Right atrium auricular region (tissue), 2 donors: ENCODE measurements around the gene SEC24C. TPM values are rescaled to one million over a fixed set of nuclear protein-coding genes. Genes with fewer than 3 reads are reported as not detected.
"Not testable (repeated sequence)": the region's sequence is repeated elsewhere in the genome, so short reads cannot be mapped to it uniquely, and the experiment has no call there.

Source experiments
- DNase-seq: peaks from one replicate; pipeline ENCODE4 v3.0.0-alpha.2; 2019; ENCODE audit warnings: low spot score
- H3K27ac ChIP-seq, 2 donors: fragments of 200-600 bp; sonication (generic); 1 replicate in 1 of 2; 2 replicates in 1 of 2; pipeline ENCODE4 v1.5.1; 2016 to 2019
- H3K27me3 ChIP-seq, 2 donors: fragments of 200-600 bp; sonication (generic); one replicate each; pipeline versions ENCODE4 v1.5.1 to v1.6.0; 2017 to 2019
- H3K36me3 ChIP-seq: fragments of 200-600 bp; sonication (generic); one replicate; pipeline ENCODE4 v1.5.1; 2016
- H3K4me1 ChIP-seq, 2 donors: fragments of 200-600 bp; sonication (generic); one replicate each; pipeline versions ENCODE4 v1.5.1 to v1.6.0; 2017 to 2019
- H3K4me3 ChIP-seq, 2 donors: fragments of 200-600 bp; sonication (generic); 1 replicate in 1 of 2; 2 replicates in 1 of 2; pipeline ENCODE4 v1.5.1; 2017 to 2019; ENCODE audit warnings: mild to moderate bottlenecking in 1 of 2, moderate library complexity in 1 of 2
- H3K9me3 ChIP-seq, 2 donors: fragments of 200-600 bp; sonication (generic); one replicate each; pipeline ENCODE4 v1.5.1; 2019
- CTCF ChIP-seq, 2 donors: fragments of 200-600 bp; sonication (generic); IDR thresholded peaks; one replicate each; pipeline ENCODE4 v1.5.1; 2019; ENCODE audit warnings: antibody characterized with exemption in 2 of 2
- total RNA-seq, 2 donors: library from RNA; depleted of rRNA; stranded (reverse); fragments of >200 nt; gene quantifications; one replicate each; pipeline ENCODE4 v1.1.0, GENCODE V29; 2016

Gene SEC24C
- total RNA-seq, 2 donors from 2014 or later: 38.5 to 51.8 TPM

GRCh38 chr10:73731588-73732375, 12.4 kb upstream of the SEC24C start:
- H3K4me1 ChIP-seq: peaks cover 0 to 49% of the 10 kb centered on the region in 2 donors
- no peak for DNase-seq
- H3K36me3 ChIP-seq: peaks cover 11% of the 10 kb centered on the region

GRCh38 chr10:73732426-73732825, 11.7 kb upstream of the SEC24C start:
- H3K9me3 ChIP-seq: no peaks in the 10 kb centered on the region
- no peaks in the 10 kb centered on the region for H3K27me3 ChIP-seq
- H3K27ac ChIP-seq: no peak overlapping the region
- H3K4me1 ChIP-seq: peaks cover 0 to 49% of the 10 kb centered on the region in 2 donors
- peak overlapping the region in 1 of 2 donors; percentile 3 for H3K4me3 ChIP-seq
- DNase-seq: no peak
- peaks cover 15% of the 10 kb centered on the region for H3K36me3 ChIP-seq
- TF ChIP-seq CTCF (IDR thresholded peaks at IDR 0.05): no peak

More at GRCh38 chr10:73731588-73732375, 12.4 kb upstream of the SEC24C start:
- Histone ChIP-seq H3K27ac (peak overlapping the region in 1 of 2 donors; percentile 11), H3K27me3 (no peaks in the 10 kb centered on the region), H3K9me3 (no peaks in the 10 kb centered on the region), H3K4me3 (peak overlapping the region in 1 of 2 donors; percentile 73)
- no peak for TF ChIP-seq CTCF (IDR thresholded peaks at IDR 0.05)

GRCh38 chr10:73732931-73733623, 11.1 kb upstream of the SEC24C start:
- Histone ChIP-seq H3K36me3 (peaks cover 18% of the 10 kb centered on the region), H3K27ac (no peak overlapping the region), H3K9me3 (no peaks in the 10 kb centered on the region), H3K4me3 (peak overlapping the region in 1 of 2 donors; percentile 3), H3K4me1 (peaks cover 0 to 49% of the 10 kb centered on the region in 2 donors), H3K27me3 (no peaks in the 10 kb centered on the region)
- no peak for DNase-seq
- no peak for TF ChIP-seq CTCF (IDR thresholded peaks at IDR 0.05)

GRCh38 chr10:73734028-73734720, 10.0 kb upstream of the SEC24C start:
- Histone ChIP-seq H3K4me3 (no peak overlapping the region), H3K27me3 (no peaks in the 10 kb centered on the region), H3K9me3 (no peaks in the 10 kb centered on the region), H3K27ac (no peak overlapping the region), H3K36me3 (peaks cover 18% of the 10 kb centered on the region), H3K4me1 (peaks cover 0 to 43% of the 10 kb centered on the region in 2 donors)
- TF ChIP-seq CTCF (IDR thresholded peaks at IDR 0.05): no peak
- DNase-seq: no peak

- H3K27me3 ChIP-seq: no peaks in the 10 kb centered on the region
- no peak for DNase-seq
- no peak for TF ChIP-seq CTCF (IDR thresholded peaks at IDR 0.05)
- H3K9me3 ChIP-seq: no peaks in the 10 kb centered on the region
- no peak overlapping the region for H3K27ac ChIP-seq
- H3K4me1 ChIP-seq: peaks cover 0 to 39% of the 10 kb centered on the region in 2 donors
- H3K4me3 ChIP-seq: no peak overlapping the region
- H3K36me3 ChIP-seq: peaks cover 18% of the 10 kb centered on the region
These were observed 9.3 kb upstream of the SEC24C start for GRCh38 chr10:73734796-73735305.

- H3K27ac ChIP-seq, H3K4me3 ChIP-seq: not testable (repeated sequence)
- H3K4me1 ChIP-seq: peaks cover 0 to 26% of the 10 kb centered on the region in 2 donors
These were observed 3.5 kb upstream of the SEC24C start for GRCh38 chr10:73740501-73741254.

More at GRCh38 chr10:73740501-73741254, 3.5 kb upstream of the SEC24C start:
- H3K36me3 ChIP-seq, H3K27me3 ChIP-seq, H3K9me3 ChIP-seq, DNase-seq: not testable (repeated sequence)
